ENCODE measurements around the gene PTGFRN.

DNA sequence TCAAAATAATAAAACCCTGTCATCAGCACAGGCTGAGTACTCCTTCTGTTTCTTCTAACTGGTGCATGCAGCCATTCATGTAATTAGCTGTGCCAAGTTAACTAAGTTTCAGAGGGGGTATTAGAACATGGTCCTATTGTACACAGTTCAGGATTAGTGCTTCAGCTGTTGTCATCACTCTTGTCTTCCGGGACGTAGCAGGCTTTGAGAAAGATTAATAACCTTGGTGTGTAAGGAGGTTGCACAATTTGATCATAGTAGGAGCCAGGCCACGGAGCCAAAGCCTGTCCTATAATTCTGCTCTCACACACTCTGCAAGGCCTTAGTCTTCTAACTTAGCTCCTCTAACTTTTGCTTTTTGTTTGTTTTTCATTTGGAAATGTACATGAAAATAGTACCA, 44.7 kb downstream of the PTGFRN start:
- TF ChIP-seq, protein P1, sequence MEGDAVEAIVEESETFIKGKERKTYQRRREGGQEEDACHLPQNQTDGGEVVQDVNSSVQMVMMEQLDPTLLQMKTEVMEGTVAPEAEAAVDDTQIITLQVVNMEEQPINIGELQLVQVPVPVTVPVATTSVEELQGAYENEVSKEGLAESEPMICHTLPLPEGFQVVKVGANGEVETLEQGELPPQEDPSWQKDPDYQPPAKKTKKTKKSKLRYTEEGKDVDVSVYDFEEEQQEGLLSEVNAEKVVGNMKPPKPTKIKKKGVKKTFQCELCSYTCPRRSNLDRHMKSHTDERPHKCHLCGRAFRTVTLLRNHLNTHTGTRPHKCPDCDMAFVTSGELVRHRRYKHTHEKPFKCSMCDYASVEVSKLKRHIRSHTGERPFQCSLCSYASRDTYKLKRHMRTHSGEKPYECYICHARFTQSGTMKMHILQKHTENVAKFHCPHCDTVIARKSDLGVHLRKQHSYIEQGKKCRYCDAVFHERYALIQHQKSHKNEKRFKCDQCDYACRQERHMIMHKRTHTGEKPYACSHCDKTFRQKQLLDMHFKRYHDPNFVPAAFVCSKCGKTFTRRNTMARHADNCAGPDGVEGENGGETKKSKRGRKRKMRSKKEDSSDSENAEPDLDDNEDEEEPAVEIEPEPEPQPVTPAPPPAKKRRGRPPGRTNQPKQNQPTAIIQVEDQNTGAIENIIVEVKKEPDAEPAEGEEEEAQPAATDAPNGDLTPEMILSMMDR (IDR thresholded peaks at IDR 0.05) = no peak
- TF ChIP-seq POLR2A (IDR thresholded peaks at IDR 0.05) (no peak), EP300 (IDR thresholded peaks at IDR 0.05) (no peak)
